NOMO-1 (cell line): ENCODE data around the gene MAPRE3.

Experiments
- DNase-seq, 2 experiments: peaks; one replicate each; lab custom pipeline; 2025; ENCODE audit not compliant: unreplicated experiment in 2 of 2; lab: John Stamatoyannopoulos, UW

The MAPRE3 gene

GRCh38 chr2:27038631-27039339 is 68.3 kb downstream of the MAPRE3 start:
- no peak for DNase-seq

GRCh38 chr2:27039426-27039825 is 69.0 kb downstream of the MAPRE3 start:
- no peak for DNase-seq

GRCh38 chr2:27039871-27040270 is 69.4 kb downstream of the MAPRE3 start:
- DNase-seq: no peak

- no peak for DNase-seq
These were observed 69.8 kb downstream of the MAPRE3 start for GRCh38 chr2:27040282-27040681.

GRCh38 chr2:27041752-27042151 is 71.3 kb downstream of the MAPRE3 start:
- DNase-seq: no peak

GRCh38 chr2:27042159-27042661 is 71.8 kb downstream of the MAPRE3 start:
- DNase-seq: no peak

- no peak for DNase-seq
These were observed 72.7 kb downstream of the MAPRE3 start for GRCh38 chr2:27042985-27043634.

- peak in 1 of 2 experiments; percentile 35 for DNase-seq
These were observed 79.2 kb downstream of the MAPRE3 start for GRCh38 chr2:27049422-27050280.

GRCh38 chr2:27050281-27050995 is 80.0 kb downstream of the MAPRE3 start:
- DNase-seq: peak; percentile 86 to 91

- DNase-seq: peak; percentile 85 to 91
These were observed 80.8 kb downstream of the MAPRE3 start, which contains the start of gene AGBL5 for GRCh38 chr2:27050996-27051901. TSS of gene AGBL5 (plus strand) at chr2:27051668. CDS start at chr2:27052959, 1,291 bp downstream.

- no peak for DNase-seq
These were observed 81.6 kb downstream of the MAPRE3 start for GRCh38 chr2:27051902-27052645.

- no peak for DNase-seq
These were observed 82.9 kb downstream of the MAPRE3 start for GRCh38 chr2:27053321-27053720.

GRCh38 chr2:27053776-27054175 is 83.3 kb downstream of the MAPRE3 start:
- no peak for DNase-seq

GRCh38 chr2:27054721-27055120 is 84.3 kb downstream of the MAPRE3 start:
- DNase-seq: no peak

GRCh38 chr2:27057184-27057583 is 86.7 kb downstream of the MAPRE3 start:
- no peak for DNase-seq

GRCh38 chr2:27058210-27058609 is 87.8 kb downstream of the MAPRE3 start:
- no peak for DNase-seq

- DNase-seq: no peak
These were observed 88.8 kb downstream of the MAPRE3 start for GRCh38 chr2:27059141-27059820.

GRCh38 chr2:27060323-27060722 is 89.9 kb downstream of the MAPRE3 start:
- no peak for DNase-seq
